WERI-Rb-1 (cell line): ENCODE measurements around the gene TAX1BP3.

Source experiments
- DNase-seq: peaks from one replicate; pipeline ENCODE4 v3.0.0-alpha.2; 2020
- H3K27ac ChIP-seq: fragments of 250-450 bp; sonication (Bioruptor Pico); 2 replicates; pipeline ENCODE4 v1.5.1; 2020; ENCODE audit warnings: mild to moderate bottlenecking, moderate library complexity
- H3K27me3 ChIP-seq: fragments of 250-450 bp; sonication (Bioruptor Pico); 2 replicates; pipeline ENCODE4 v1.5.1; 2021; ENCODE audit warnings: mild to moderate bottlenecking, low read depth, moderate library complexity; ENCODE audit not compliant: insufficient read depth, severe bottlenecking
- H3K36me3 ChIP-seq: fragments of 250-450 bp; sonication (Bioruptor Pico); 2 replicates; pipeline ENCODE4 v1.5.1; 2020; ENCODE audit warnings: mild to moderate bottlenecking, moderate library complexity
- H3K4me3 ChIP-seq: 2 replicates; pipeline ENCODE4 v1.5.1; 2011; ENCODE audit warnings: low read depth, mild to moderate bottlenecking, control low read depth, low read length
- H3K9me3 ChIP-seq: fragments of 250-450 bp; sonication (Bioruptor Pico); 2 replicates; pipeline ENCODE4 v1.5.1; 2021; ENCODE audit warnings: mild to moderate bottlenecking, moderate library complexity; ENCODE audit not compliant: severe bottlenecking
- CTCF ChIP-seq: IDR thresholded peaks from 2 replicates; pipeline ENCODE4 v1.5.1; 2011; ENCODE audit warnings: low read depth, mild to moderate bottlenecking, control low read depth, inconsistent platforms, low read length

The TAX1BP3 gene

GRCh38 chr17:3613124-3613523 is 55.3 kb downstream of the TAX1BP3 start:
- no peak for DNase-seq
- Histone ChIP-seq H3K9me3 (no peaks in the 10 kb centered on the region), H3K36me3 (peaks cover 74% of the 10 kb centered on the region), H3K4me3 (no peak overlapping the region), H3K27me3 (no peaks in the 10 kb centered on the region), H3K27ac (no peak overlapping the region)
- TF ChIP-seq CTCF, result no peak
